ENCODE data around the gene FIG4.
"Not testable (repeated sequence)": the region's sequence is repeated elsewhere in the genome, so short reads cannot be mapped to it uniquely, and the experiment has no call there.

FIG4 gene

GRCh38 chr6:109861946-109862345 lies 170.8 kb downstream of the FIG4 start:
- no peak for DNase-seq

GRCh38 chr6:109864050-109864449 lies 173.0 kb downstream of the FIG4 start:
- DNase-seq: no peak

GRCh38 chr6:109865968-109866367 lies 174.9 kb downstream of the FIG4 start:
- no peak for DNase-seq

- no peak for DNase-seq
Measured at GRCh38 chr6:109867009-109867969, 176.2 kb downstream of the FIG4 start.

GRCh38 chr6:109867970-109868358 lies 176.9 kb downstream of the FIG4 start:
- no peak for DNase-seq

- not testable (repeated sequence) for DNase-seq
Measured at GRCh38 chr6:109869398-109870088, 178.4 kb downstream of the FIG4 start.

GRCh38 chr6:109870089-109870410 lies 179.0 kb downstream of the FIG4 start:
- DNase-seq: no peak

- DNase-seq: no peak
Measured at GRCh38 chr6:109872549-109872948, 181.5 kb downstream of the FIG4 start.

GRCh38 chr6:109872968-109873545 lies 182.0 kb downstream of the FIG4 start:
- DNase-seq: no peak

GRCh38 chr6:109874086-109874485 lies 183.0 kb downstream of the FIG4 start:
- no peak for DNase-seq

GRCh38 chr6:109874621-109875020 lies 183.5 kb downstream of the FIG4 start:
- DNase-seq: no peak

Measured in CD4-positive, alpha-beta T cell treated with Interleukin-4 for 4 hours (primary cell).